MM.1S (cell line): Measurements from ENCODE around the gene AAK1.

Experiments used
- EZH2 ChIP-seq: fragments of 300-600 bp; sonication (generic); optimal IDR thresholded peaks from 2 replicates; pipeline ENCODE3; 2017; ENCODE audit warnings: low read depth, mild to moderate bottlenecking, antibody characterized with exemption, low read length, mixed read lengths
- TF ChIP-seq, protein P1 (sequence below): fragments of 300-600 bp; sonication (generic); IDR thresholded peaks from 2 replicates; pipeline ENCODE4 v1.5.1; 2016; ENCODE audit warnings: antibody characterized with exemption, low read length, mixed read lengths

GRCh38 chr2:69538249-69538648, 105.3 kb downstream of the AAK1 start:
- TF ChIP-seq, protein P1, sequence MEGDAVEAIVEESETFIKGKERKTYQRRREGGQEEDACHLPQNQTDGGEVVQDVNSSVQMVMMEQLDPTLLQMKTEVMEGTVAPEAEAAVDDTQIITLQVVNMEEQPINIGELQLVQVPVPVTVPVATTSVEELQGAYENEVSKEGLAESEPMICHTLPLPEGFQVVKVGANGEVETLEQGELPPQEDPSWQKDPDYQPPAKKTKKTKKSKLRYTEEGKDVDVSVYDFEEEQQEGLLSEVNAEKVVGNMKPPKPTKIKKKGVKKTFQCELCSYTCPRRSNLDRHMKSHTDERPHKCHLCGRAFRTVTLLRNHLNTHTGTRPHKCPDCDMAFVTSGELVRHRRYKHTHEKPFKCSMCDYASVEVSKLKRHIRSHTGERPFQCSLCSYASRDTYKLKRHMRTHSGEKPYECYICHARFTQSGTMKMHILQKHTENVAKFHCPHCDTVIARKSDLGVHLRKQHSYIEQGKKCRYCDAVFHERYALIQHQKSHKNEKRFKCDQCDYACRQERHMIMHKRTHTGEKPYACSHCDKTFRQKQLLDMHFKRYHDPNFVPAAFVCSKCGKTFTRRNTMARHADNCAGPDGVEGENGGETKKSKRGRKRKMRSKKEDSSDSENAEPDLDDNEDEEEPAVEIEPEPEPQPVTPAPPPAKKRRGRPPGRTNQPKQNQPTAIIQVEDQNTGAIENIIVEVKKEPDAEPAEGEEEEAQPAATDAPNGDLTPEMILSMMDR, result no peak
- no peak for TF ChIP-seq EZH2
